Spleen (tissue), 11 donors: Measurements from ENCODE around the gene C3orf52. TPM values are rescaled to one million over a fixed set of nuclear protein-coding genes. Genes with fewer than 3 reads are reported as not detected.

Source experiments
- DNase-seq: peaks from one replicate; pipeline ENCODE4 v3.0.0-alpha.2; 2020
- H3K27ac ChIP-seq, 8 donors: fragments of 200-600 bp; sonication (generic) in 7 of 8; 1 replicate in 4 of 8; 2 replicates in 4 of 8; pipeline versions ENCODE4 v1.5.0 to v1.8.0; 2016 to 2021; ENCODE audit warnings: inconsistent platforms in 4 of 8, mild to moderate bottlenecking in 4 of 8, moderate library complexity in 1 of 8
- H3K27me3 ChIP-seq, 7 donors: fragments of 200-600 bp; sonication (generic) in 6 of 7; replicated peaks in 1 of 7; 1 replicate in 4 of 7; 2 replicates in 3 of 7; pipeline versions ENCODE4 v1.5.0 to v1.8.0; 2016 to 2021; ENCODE audit warnings: inconsistent platforms in 3 of 7, mild to moderate bottlenecking in 1 of 7
- H3K36me3 ChIP-seq, 6 donors: fragments of 200-600 bp; sonication (generic) in 5 of 6; 1 replicate in 4 of 6; 2 replicates in 2 of 6; pipeline versions ENCODE4 v1.5.0 to v1.8.0; 2016 to 2021; ENCODE audit warnings: inconsistent platforms in 2 of 6
- H3K4me1 ChIP-seq, 6 donors: fragments of 200-600 bp; sonication (generic) in 5 of 6; 1 replicate in 3 of 6; 2 replicates in 3 of 6; pipeline versions ENCODE4 v1.5.0 to v1.8.0; 2016 to 2021; ENCODE audit warnings: inconsistent platforms in 3 of 6
- H3K4me3 ChIP-seq, 8 donors: fragments of 200-600 bp; sonication (generic) in 7 of 8; 1 replicate in 4 of 8; 2 replicates in 4 of 8; pipeline versions ENCODE4 v1.5.0 to v1.8.0; 2016 to 2021; ENCODE audit warnings: inconsistent platforms in 4 of 8, mild to moderate bottlenecking in 4 of 8, moderate library complexity in 2 of 8
- H3K9me3 ChIP-seq, 8 donors: fragments of 200-600 bp; sonication (generic) in 7 of 8; 1 replicate in 4 of 8; 2 replicates in 4 of 8; pipeline versions ENCODE4 v1.5.0 to v1.8.0; 2016 to 2021; ENCODE audit warnings: inconsistent platforms in 4 of 8
- POLR2A ChIP-seq, 3 donors: fragments of 450-650 bp; IDR thresholded peaks; one replicate each; pipeline ENCODE4 v1.5.1; 2017; ENCODE audit warnings: antibody characterized with exemption in 3 of 3, mild to moderate bottlenecking in 1 of 3
- POLR2AphosphoS5 ChIP-seq, 3 donors: sonication (generic); formaldehyde crosslinking; IDR thresholded peaks; one replicate each; pipeline ENCODE4 v1.5.1; 2017; ENCODE audit warnings: antibody characterized with exemption in 3 of 3
- WGBS, 5 donors: extraction: QIAGEN DNeasy Blood & Tissue Kit in 3 of 5; methylation state at CpG; one replicate each; pipeline versions ENCODE4 v1.1.5 to v1.1.7; 2013 to 2018; 5-methylcytosine and 5-hydroxymethylcytosine counted together
- intact Hi-C: fragments of 100-400 bp; cut with DNase I; formaldehyde crosslinking; loops from one replicate; pipeline ENCODE4 v1.15.0; 2023; ENCODE audit warnings: low total_unique reads
- polyA plus RNA-seq, 3 donors: library from polyadenylated mRNA; stranded (reverse); fragments of 200-250 nt; gene quantifications; one replicate each; pipeline ENCODE4 v1.2.1, GENCODE V29; 2013
- total RNA-seq, 7 donors: library from RNA; depleted of rRNA in 3 of 7; stranded (reverse); fragments of >200 nt in 3 of 7; fragmentation: NEBNext Ultra II Directional in 4 of 7; extraction: Animal tissue kit (Norgen Biotek cat#: 25700) in 4 of 7; gene quantifications; one replicate each; pipeline versions ENCODE4 v1.1.0 to v1.2.1, GENCODE V29; 2016 to 2021
- TF ChIP-seq, protein P1 (sequence below), 11 experiments: fragments of 200-600 bp in 7 of 11; fragments of 450-650 bp in 4 of 11; sonication (generic) in 4 of 11; IDR thresholded peaks in 8 of 11; conservative IDR thresholded peaks in 3 of 11; 1 replicate in 7 of 11; 2 replicates in 4 of 11; pipeline versions ENCODE4 v1.4.0 to v1.8.0; 2016 to 2021; ENCODE audit warnings: antibody characterized with exemption in 11 of 11, inconsistent platforms in 4 of 11, mild to moderate bottlenecking in 1 of 11
- donor health status: healthy with polysubstance abuse.
- donor health status: DM: no; HTN: no; CAD: no; lungs with moderate emphysema.
- donor health status: DM: no; HTN: no; CAD: no.
- donor health status: Bipolar disorder and iron deficiency.
- donor health status: healthy.
- donor health status: DM: no; HTN: no; CAD: no.
- donor health status: DM: yes; HTN: yes; CAD: no.

Gene C3orf52
- total and polyA plus RNA-seq, 10 donors: 0.26 to 3.9 (median 0.99) TPM

DNA sequence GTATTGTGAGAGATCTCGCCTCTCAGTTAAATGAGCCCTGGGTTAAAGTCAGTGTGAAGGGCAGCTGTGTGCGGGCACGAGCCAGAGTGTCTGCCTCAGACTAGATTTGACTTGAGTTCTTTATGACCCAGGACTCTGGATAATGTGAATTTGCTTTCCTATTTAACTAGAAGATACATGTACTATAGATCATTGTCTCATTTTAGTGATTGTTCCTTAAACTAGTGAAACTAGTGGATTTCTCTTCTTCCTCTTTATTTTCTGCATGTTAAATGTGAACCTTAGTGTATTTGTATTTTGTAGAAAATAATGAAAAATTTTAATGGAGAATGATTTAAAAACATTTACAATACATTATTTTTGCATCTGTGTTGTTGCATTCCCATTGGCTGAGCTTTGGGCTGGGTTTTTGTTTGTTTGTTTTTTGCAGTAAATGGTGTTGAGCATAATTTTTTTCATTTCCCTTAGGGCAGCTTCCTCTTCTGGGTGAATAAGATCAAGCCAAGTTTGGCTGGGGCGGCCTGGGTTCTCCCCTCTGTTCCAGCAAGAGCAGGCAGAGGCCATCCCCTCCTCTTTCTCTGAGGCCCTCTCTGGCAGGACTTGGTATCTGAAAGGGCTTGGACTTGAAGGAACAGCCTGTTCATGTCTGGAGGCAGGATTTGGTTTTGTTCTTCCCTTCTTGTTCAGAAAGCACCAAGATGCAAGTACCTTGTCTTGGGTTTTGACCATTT, 31.8 kb downstream of the C3orf52 start:
- 70 to 85% (median 73%) methylated on average over 4 of the region's 4 CpGs for WGBS, 5 donors
- H3K4me1 ChIP-seq: peaks cover 9 to 98% (median 59%) of the 10 kb centered on the region in 6 donors

GRCh38 chr3:112119962-112120836, 34.0 kb downstream of the C3orf52 start:
- no peaks in the 10 kb centered on the region for H3K9me3 ChIP-seq
- no peaks in the 10 kb centered on the region for H3K27me3 ChIP-seq
- TF ChIP-seq POLR2A (IDR thresholded peaks at IDR 0.05) (no peak), POLR2AphosphoS5 (IDR thresholded peaks at IDR 0.05) (no peak)
- TF ChIP-seq, protein P1, sequence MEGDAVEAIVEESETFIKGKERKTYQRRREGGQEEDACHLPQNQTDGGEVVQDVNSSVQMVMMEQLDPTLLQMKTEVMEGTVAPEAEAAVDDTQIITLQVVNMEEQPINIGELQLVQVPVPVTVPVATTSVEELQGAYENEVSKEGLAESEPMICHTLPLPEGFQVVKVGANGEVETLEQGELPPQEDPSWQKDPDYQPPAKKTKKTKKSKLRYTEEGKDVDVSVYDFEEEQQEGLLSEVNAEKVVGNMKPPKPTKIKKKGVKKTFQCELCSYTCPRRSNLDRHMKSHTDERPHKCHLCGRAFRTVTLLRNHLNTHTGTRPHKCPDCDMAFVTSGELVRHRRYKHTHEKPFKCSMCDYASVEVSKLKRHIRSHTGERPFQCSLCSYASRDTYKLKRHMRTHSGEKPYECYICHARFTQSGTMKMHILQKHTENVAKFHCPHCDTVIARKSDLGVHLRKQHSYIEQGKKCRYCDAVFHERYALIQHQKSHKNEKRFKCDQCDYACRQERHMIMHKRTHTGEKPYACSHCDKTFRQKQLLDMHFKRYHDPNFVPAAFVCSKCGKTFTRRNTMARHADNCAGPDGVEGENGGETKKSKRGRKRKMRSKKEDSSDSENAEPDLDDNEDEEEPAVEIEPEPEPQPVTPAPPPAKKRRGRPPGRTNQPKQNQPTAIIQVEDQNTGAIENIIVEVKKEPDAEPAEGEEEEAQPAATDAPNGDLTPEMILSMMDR (IDR thresholded peaks at IDR 0.05 in 8 of 11, conservative IDR thresholded peaks at IDR 0.05 in 3 of 11): no peak
- H3K27ac ChIP-seq: peak overlapping the region in 5 of 8 donors; percentile 9 to 68 (median 30)
- H3K4me1 ChIP-seq: peaks cover 9 to 84% (median 55%) of the 10 kb centered on the region in 6 donors
- H3K36me3 ChIP-seq: peaks cover 0 to 25% (median 0%) of the 10 kb centered on the region in 6 donors
- intact Hi-C loops: no loop called here
- 20 to 41% (median 33%) methylated on average over 9 of the region's 9 CpGs for WGBS, 5 donors
- H3K4me3 ChIP-seq: no peak overlapping the region
- no peak for DNase-seq

More for the DNA sequence above, 31.8 kb downstream of the C3orf52 start:
- no peaks in the 10 kb centered on the region for H3K9me3 ChIP-seq
- DNase-seq: peak; percentile 80
- H3K4me3 ChIP-seq: no peak overlapping the region
- peak overlapping the region in 5 of 8 donors; percentile 30 to 68 (median 47) for H3K27ac ChIP-seq
- intact Hi-C loops: no loop called here
- TF ChIP-seq POLR2A (IDR thresholded peaks at IDR 0.05): no peak
- TF ChIP-seq, protein P1 (IDR thresholded peaks at IDR 0.05 in 8 of 11, conservative IDR thresholded peaks at IDR 0.05 in 3 of 11): no peak
- no peak for TF ChIP-seq POLR2AphosphoS5 (IDR thresholded peaks at IDR 0.05)
- H3K36me3 ChIP-seq: peaks cover 0 to 5% (median 0%) of the 10 kb centered on the region in 6 donors
- H3K27me3 ChIP-seq: no peaks in the 10 kb centered on the region

DNA sequence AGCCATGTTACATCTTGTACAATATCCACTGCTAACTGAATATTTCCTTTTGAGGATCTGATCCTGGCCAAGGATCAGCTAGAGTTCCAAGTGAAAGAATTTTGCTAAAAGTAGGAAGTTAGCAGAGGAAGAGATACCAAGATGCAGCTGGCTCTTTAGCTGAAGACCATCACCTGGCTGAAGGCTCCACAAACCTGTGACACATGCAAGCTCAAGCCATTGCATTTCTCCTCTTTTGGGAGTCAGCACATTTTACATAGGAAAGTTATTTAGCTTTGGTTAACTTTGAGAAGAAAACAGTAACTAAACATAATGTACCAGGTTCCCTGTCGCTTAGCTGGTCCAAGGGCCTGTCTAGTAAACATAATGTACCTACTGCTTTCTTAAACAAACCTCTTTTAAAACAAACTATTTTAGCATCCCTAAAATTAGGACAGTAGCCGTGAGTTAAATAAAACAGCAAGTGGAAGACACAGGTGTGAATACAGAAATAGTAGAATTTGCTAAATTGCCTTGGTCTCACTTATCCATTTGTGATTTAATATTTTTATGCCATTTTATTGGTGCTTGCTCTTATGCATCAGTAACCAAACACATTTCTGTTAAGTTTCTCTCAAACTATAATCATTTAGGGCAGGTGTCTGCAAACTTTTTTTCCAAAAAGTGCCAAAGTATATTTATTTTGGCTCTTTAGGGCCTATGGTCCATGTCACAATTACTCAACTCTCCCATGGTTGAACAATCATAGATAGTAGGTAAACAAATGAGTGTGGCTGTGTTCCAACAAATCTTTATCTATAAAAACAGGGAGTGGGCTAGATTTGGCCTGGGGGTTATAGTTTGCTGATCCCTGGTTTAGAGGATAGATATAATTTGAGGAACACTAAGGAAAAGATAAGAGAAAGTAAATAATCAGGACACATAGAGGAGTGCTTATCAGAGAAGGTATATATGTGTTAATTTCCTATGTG, 35.7 kb downstream of the C3orf52 start:
- TF ChIP-seq, protein P1 (IDR thresholded peaks at IDR 0.05 in 8 of 11, conservative IDR thresholded peaks at IDR 0.05 in 3 of 11): no peak
- no peak for TF ChIP-seq POLR2AphosphoS5 (IDR thresholded peaks at IDR 0.05)
- TF ChIP-seq POLR2A (IDR thresholded peaks at IDR 0.05): no peak
- peaks cover 15 to 84% (median 50%) of the 10 kb centered on the region in 6 donors for H3K4me1 ChIP-seq
- H3K9me3 ChIP-seq: no peaks in the 10 kb centered on the region
- no peaks in the 10 kb centered on the region for H3K27me3 ChIP-seq
- no peak for DNase-seq
- no peak overlapping the region for H3K4me3 ChIP-seq
- peak overlapping the region in 1 of 8 donors; percentile 68 for H3K27ac ChIP-seq
- intact Hi-C loops: no loop called here
- peaks cover 0 to 31% (median 0%) of the 10 kb centered on the region in 6 donors for H3K36me3 ChIP-seq
- WGBS, 5 donors: 71 to 88% (median 81%) methylated on average over 2 of the region's 2 CpGs
